ENCODE data around the gene SUN5.
"Not testable (repeated sequence)": the region's sequence is repeated elsewhere in the genome, so short reads cannot be mapped to it uniquely, and the experiment has no call there.

Gene SUN5

DNA sequence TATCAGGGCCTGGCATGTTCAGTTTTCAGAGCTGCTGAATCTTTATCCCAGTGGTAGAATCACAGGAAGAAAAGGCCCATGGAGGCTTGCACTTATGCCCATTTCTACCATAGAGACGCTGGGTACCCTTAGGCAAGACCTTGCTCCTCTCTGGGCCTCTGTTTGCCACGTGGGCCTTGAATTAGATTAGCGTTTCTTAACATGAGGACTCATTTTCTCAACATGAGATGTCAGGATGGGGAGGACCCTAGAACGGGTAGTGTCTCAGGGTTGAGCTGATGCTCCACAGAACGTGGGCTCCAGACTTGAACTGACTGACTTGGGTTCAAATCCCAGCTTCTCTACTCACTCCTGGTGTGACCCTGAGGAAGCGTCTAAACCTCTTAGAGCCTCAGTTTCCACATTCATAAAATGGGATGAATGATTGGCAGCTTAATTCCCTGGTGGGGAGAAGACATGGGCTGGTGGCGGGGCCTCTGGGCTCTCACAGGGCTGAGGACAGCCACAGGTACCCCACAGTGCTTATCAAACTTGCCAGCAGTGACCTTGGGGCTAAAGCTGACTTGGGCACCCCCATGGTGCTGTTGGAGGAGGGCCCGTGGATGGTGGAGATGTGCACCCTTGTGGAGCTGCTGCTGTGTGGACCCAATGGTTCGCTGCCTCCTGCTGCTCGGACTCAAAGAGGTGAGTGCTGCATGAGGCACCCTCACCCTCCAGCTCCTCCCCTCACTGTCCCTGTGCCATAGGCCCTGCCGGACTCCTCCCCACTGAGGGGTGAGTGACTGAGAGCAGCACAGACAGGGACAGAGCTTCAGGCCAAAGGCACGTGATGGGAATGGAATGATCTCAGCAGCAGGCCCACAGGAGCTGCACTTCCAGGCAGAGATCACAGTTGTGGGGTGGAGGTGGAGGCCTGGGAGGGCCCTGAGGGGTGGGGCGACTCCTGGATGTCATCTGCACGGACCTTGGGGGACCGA is 28.2 kb downstream of the SUN5 start:
- no peak for DNase-seq

GRCh38 chr20:32975121-32975520 is 29.1 kb downstream of the SUN5 start:
- not testable (repeated sequence) for DNase-seq

GRCh38 chr20:32974204-32975064 is 29.8 kb downstream of the SUN5 start:
- DNase-seq = not testable (repeated sequence)

DNA sequence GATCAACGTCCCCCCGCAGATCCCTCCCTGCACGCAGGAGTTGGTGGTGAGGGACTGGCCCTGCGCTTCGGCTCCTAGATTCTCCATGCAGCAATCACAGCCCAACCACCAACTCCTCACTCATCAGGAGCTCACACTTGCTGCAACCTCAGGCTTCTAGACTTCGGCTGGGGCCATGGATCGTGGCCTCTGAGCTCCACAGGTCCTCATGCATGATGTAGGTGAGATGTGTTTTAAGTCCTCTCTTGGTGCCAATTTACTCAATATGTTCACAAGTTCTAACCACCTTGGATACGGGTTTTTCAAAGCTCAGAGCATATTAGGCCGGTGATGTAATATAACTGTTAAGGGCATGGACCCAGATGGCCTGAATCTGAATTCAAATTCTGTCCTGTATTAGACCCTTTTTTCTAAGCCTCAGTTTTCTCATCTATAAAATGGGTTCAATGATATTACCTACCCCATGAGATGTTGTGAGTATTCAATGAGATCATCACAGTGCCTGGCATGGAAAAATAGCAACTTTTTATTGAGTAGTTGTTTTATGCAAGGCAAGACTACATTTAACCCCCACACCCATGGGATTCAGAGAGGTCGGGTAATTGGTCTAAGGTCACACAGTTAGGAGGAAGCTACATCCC is 31.0 kb downstream of the SUN5 start:
- DNase-seq = no peak

GRCh38 chr20:32972181-32973076 is 31.8 kb downstream of the SUN5 start:
- peak; percentile 71 to 80 for DNase-seq

- peak; percentile 40 to 41 for DNase-seq
These were observed 32.5 kb downstream of the SUN5 start for GRCh38 chr20:32971703-32972161.

DNA sequence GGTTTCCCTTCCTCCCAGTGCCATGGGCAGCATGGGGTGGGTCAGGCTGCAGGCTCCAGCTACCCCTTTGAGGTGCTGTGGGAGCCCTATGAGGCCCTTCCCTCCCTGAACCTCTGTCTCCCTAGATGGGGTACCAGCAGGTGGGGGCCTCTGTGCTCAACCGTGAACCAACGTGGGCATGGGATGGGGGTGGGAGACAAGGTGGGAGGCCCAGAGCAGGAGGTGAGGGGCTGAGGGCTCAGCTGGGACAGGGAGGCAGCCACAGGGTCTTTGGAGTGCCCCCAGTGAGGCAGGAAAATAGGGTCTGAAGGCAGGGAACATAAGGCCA is 33.3 kb downstream of the SUN5 start:
- peak; percentile 21 to 30 for DNase-seq

DNA sequence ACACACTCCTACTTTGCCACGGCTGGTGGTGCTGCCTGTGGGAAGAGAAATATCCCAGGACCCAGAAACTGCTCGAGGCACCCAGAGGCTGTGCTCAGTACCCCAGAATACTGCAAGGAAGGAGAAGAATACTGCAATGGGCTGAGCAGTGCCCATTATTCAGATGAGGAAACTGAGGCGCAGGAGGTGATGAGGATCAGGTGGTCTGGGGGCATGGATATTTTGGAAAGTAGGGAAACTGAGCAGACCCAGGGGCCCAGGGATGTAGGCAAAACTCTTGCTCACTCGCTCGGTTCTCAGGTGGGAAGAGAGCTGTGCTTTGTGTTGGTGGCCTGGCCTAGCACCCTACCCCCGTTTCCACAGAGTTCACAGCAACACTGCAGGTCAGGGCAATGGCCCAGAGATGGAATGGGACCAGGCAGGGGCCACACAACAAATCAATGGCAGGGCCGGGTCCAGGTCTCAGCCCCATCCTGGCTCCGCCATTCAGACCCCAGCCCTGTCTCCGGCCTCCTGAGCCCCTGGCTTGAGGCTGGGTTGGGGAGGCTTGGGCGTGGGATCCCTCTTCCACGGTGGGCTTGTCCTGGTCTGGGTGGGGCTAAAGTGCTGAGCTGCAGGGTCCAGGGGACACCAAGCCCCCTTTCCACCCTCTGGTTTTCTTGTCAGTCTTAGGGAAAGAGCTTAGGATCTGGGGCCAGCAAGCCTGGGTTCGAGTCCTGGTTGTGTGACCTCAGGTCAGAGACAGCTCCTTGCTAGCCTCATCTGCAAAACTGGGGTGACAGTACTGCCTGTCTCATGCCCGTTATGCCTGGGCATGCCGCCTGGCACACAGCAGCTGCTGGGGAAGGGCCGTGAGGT is 33.9 kb downstream of the SUN5 start:
- DNase-seq = no peak

DNA sequence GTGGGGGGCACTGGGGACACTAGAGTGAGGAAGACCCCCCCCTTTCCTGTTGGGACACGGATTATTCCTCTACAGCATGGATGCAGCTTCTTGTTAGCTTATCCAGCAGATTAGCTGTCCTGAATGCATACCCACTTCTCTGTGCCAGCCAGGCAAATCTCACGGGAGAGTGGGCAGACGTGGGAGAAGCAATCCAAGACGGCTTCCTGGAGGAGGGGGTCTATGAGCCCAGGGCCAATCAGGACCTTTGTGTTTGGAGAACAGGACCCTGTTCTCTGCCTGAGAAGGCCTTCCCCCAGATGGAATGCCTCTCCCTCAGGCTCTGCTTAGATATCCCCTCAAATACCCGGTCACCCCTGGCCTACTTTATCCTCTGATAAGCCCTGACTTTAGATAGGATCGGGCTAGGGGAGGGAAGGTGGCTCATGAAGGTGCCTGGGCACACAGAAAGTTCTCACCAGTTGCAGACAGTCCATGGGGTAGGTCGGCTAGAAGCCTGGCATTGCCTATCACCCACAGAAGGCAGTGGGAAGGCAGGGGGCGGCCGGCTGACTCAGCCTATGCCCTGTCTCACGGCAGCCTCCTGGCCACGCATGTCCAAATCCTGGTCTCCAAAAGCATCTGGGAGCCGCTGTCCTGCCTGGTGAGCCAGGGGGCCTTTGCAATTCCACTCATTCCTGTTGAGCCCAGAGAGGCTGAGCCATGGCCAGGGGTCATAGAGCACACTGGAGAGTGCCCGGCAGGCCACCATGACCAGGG is 34.7 kb downstream of the SUN5 start:
- peak in 1 of 2 experiments; percentile 19 for DNase-seq

DNA sequence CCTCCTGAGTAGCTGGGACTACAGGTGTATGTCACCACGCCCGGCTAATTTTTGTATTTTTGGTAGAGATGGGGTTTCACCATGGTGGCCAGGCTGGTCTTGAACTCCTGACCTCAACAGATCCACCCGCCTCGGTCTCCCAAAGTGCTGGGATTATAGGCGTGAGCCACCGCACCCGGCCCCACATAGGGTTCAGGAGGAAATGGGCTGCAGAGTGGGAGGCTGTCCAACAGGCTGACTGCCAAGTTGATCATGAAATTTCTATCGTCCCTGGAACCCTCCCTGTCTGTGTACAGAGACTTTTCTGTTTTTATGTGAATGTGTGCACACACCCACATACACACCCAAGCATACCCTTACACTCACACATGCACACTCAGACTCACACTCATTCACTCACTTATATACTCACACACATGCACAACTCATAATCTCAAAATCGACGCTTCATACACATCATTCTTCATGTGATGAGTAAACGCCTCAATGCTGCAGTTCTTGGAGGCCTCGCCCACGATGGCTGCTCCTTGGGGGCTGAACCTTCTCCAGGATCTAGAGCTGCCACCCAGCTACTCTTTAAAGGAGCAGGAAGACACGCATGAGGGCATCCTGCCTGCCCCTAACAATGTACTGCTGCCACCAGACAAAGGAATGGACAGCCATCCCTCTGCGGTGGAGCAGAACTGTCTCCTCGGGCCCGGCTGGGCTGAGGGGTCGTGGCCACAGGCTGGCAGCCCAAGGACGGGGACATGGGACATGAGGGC is 35.6 kb downstream of the SUN5 start:
- peak; percentile 46 to 59 for DNase-seq

DNA sequence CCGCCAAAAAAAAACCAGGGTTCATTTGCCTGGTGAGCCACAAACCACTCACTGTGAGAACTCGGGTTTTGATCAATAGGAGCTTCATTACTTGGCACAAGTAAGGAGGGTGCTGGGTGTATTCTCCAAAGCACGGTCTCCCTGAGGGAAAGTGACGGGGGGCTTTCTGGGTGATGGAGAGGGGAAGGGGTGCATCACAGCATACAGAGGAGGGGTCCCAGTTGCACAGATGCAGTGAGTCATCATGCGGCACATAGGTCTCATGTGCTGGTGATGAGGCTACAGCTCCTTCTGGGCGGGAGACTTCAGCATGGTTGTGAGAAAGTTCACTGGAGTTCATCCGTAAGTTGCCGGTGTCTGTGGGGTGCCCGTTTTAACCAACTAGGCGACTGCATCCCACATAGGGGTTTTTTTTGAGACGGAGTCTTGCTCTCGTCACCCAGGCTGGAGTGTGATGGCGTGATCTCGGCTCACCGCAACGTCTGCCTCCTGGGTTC is 36.2 kb downstream of the SUN5 start:
- peak; percentile 45 to 56 for DNase-seq

DNA sequence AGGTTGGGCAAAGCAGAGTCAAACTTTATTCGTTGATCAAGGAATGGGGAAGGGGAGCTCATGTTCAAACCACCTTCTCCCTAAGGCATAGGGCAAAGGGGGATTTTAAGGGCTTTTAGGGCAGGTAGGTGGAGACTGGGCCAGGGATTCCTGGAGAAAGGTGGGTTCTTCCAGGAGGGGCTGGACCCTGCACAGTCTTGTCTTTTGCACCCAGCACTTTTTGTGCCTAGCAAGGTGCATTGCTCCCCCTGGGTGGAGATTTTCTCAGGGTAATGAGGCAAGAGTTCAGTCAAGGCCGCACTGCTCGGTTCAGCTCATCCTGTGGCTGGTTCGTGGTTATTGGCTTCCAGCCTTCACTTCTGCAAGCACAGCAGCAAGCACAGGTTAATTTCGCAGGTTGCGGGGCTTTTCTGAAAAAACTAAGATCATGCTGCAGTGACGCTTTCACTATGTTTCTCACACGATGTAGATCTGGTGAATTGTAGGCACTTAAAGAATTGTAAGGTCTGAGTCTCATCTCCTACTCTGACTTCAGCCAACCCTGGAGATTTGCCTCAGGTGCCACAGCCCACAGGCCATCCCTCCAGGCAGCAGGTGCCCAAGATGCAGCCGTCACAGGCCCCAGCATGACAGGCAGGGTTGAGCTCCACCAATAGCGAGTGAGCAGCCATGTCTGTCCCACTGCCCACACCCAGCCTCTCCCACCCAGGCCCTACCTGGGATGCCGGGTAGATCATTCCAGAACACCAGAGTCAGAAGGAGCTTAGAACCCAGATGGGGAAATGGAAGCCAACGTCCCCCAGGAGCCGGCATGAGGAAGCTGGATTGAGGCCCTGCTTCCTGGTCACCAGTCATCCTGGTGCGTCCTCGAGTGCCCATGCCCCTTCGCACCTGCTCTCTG is 37.1 kb downstream of the SUN5 start:
- DNase-seq = peak; percentile 47 to 53

GRCh38 chr20:32966382-32966781 is 37.9 kb downstream of the SUN5 start:
- no peak for DNase-seq

DNA sequence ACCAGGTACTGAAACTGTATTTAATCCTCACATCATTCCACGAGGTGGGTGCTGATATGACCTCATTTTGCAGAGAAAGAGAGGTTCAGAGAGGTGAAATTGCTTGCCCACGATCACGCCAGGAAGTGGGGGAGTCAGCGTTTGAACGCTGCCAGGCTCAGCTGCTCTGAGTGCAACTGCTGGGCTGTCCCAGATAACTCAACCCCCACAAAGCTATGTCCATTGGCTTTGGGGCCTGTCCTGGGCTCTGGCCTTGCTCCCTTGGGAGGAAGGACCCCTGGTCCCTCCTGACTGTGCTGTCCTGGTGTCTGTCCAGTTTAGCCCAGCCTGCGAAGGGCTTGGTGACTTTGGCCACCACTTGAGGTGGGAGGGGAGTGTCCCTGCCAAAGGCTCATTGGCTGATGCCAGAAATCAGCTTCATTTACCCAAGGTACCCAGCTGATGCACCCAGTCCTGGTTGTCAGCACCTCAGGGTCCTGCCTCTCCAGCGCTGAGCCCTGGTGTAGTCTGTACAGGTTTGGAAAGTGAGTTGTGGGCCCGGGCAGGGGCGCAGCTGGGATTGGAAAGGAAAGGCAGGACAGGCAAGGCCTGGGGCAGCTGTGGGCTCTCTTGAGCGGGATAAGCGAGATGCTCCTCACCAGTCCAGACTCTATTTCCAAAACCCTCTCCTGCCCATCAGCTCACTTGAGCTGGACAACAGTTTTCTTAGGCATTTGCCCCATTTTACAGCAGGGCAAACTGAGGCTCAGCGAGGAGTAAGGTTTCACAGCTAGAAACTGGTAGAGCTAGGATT is 38.5 kb downstream of the SUN5 start:
- DNase-seq = no peak

DNA sequence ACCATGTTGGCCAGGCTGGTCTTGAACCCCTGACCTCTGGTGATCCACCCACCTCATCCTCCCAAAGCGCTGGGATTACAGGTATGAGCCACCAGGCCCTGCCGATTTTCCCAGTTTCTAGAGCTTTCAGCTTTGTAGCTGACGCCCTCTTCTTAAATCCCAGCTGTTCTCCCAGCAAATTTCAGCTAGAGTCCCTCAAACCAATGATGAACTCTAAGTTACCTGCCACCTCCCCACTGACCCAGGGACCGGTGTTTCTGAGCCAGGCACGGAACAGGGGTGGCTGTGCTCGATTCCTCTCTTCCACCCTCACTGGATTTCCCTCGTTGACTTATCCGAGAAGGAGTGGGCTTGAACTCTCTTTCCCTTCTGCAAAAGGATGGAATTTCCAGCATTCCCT is 39.1 kb downstream of the SUN5 start:
- DNase-seq = no peak

GRCh38 chr20:32964575-32964974 is 39.7 kb downstream of the SUN5 start:
- no peak for DNase-seq

- no peak for DNase-seq
These were observed 41.1 kb downstream of the SUN5 start for GRCh38 chr20:32963176-32963575.
